ENCODE measurements around the gene TUBGCP3.

DNA sequence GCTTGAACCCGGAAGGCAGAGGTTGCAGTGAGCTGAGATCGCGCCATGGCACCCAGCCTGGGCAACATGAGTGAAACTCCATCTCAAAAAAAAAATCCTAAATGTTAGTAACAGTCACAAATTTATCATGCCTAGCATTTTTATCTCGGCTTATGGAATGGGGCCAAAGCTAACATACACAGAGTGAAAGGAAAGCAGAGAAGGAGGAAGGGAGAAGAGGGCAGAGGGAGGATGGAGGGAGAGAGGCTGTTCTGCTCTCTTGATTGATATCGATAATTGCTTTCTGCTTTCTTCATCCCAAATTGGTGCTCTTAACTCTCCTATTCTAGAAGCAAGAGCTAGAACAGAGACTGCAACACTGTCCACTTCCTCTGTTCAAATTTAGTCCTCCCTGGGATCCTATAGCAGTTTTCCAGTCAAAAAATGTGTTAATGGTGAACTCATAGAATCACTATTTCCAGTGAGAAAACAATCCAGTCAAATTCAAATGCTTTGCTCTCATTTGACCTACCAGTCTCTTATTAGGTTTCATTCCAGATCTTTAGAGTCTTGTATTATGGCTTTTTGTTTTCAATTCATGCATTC is 15.8 kb upstream of the TUBGCP3 start:
- TF ChIP-seq POLR2AphosphoS5 (IDR thresholded peaks at IDR 0.05) = no peak
- TF ChIP-seq, protein P1, sequence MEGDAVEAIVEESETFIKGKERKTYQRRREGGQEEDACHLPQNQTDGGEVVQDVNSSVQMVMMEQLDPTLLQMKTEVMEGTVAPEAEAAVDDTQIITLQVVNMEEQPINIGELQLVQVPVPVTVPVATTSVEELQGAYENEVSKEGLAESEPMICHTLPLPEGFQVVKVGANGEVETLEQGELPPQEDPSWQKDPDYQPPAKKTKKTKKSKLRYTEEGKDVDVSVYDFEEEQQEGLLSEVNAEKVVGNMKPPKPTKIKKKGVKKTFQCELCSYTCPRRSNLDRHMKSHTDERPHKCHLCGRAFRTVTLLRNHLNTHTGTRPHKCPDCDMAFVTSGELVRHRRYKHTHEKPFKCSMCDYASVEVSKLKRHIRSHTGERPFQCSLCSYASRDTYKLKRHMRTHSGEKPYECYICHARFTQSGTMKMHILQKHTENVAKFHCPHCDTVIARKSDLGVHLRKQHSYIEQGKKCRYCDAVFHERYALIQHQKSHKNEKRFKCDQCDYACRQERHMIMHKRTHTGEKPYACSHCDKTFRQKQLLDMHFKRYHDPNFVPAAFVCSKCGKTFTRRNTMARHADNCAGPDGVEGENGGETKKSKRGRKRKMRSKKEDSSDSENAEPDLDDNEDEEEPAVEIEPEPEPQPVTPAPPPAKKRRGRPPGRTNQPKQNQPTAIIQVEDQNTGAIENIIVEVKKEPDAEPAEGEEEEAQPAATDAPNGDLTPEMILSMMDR (IDR thresholded peaks at IDR 0.05) = no peak
